HG02970 (cell line): ENCODE measurements around the gene PICK1.
"Not testable (repeated sequence)": the region's sequence is repeated elsewhere in the genome, so short reads cannot be mapped to it uniquely, and the experiment has no call there.

Experiments used
- ATAC-seq: cut with Tn5 transposase; IDR thresholded peaks from one replicate; pipeline ENCODE4 v1.9.1; 2021; ENCODE audit warnings: mild to moderate bottlenecking, moderate library complexity, moderate number of reproducible peaks; ENCODE audit not compliant: unreplicated experiment, low FRiP score

The PICK1 gene

GRCh38 chr22:38030311-38031133 lies 26.7 kb upstream of the PICK1 start:
- no peak for ATAC-seq

GRCh38 chr22:38031491-38031890 lies 25.7 kb upstream of the PICK1 start:
- ATAC-seq = no peak

- ATAC-seq = no peak
Observed at GRCh38 chr22:38032681-38033521, 24.3 kb upstream of the PICK1 start.

- ATAC-seq = no peak
Observed at GRCh38 chr22:38033522-38034277, 23.5 kb upstream of the PICK1 start.

- ATAC-seq = no peak
Observed at GRCh38 chr22:38034278-38034882, 22.8 kb upstream of the PICK1 start.

GRCh38 chr22:38034884-38035529 lies 22.2 kb upstream of the PICK1 start:
- no peak for ATAC-seq

GRCh38 chr22:38035530-38035885 lies 21.7 kb upstream of the PICK1 start:
- ATAC-seq = no peak

- no peak for ATAC-seq
Observed at GRCh38 chr22:38036392-38037062, 20.7 kb upstream of the PICK1 start.

GRCh38 chr22:38037367-38038150 lies 19.6 kb upstream of the PICK1 start:
- ATAC-seq = not testable (repeated sequence)

GRCh38 chr22:38038426-38038825 lies 18.8 kb upstream of the PICK1 start:
- ATAC-seq = no peak

GRCh38 chr22:38038890-38039812 lies 18.1 kb upstream of the PICK1 start:
- ATAC-seq = no peak

GRCh38 chr22:38040953-38041759 lies 16.0 kb upstream of the PICK1 start:
- no peak for ATAC-seq

- ATAC-seq = no peak
Observed at GRCh38 chr22:38041760-38042487, 15.3 kb upstream of the PICK1 start.

GRCh38 chr22:38042488-38042790 lies 14.8 kb upstream of the PICK1 start:
- no peak for ATAC-seq

- ATAC-seq = no peak
Observed at GRCh38 chr22:38043151-38044039, 13.8 kb upstream of the PICK1 start.
